Medulla oblongata (tissue), 1 donor: ENCODE data around the gene KCMF1.

ENCODE experiments used
- DNase-seq: peaks from one replicate; pipeline ENCODE4 v3.0.0-alpha.2; 2015; ENCODE audit errors: extremely low spot score

KCMF1 gene

DNA sequence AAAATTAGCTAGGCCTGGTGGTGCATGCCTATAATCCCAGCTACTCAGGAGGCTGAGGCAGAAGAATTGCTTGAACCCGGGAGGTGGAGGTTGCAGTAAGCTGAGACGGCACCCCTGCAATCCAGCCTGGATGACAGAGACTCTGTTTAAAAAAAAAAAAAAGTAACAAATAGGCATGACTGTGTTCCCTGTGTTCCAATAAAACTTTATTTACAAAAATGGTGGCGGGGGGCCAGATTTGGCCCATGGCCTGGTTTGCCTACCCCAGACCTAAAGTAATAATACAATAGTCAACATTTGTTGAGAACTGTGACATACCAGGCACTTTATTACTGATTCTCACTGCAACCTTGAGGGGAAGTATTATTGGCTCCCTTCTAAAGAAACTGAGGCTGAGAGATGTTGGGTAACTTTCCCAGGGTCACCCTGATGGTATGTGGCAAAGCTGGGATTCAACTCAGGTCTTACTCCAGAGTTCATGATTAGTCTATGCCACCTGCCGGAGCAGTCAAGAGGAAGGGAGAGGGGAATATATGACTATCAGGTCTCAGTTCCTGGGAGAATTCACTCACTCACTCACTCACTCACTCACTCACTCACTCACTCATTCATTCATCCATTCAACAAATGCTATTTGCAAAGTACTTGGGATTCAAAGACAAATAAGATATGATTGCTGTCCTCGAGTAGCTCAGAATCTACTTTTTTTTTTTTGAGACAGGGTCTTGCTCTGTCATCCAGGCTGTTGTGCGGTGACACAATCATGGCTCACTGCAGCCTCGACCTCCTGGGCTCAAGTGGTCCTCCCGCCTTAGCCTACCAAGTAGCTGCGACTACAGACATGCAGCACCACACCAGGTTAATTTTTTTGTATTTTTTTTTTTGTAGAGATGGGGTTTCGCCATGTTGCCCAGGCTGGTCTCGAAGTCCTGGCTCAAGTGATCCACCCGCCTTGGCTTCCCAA, 14.3 kb upstream of the KCMF1 start:
- no peak for DNase-seq

DNA sequence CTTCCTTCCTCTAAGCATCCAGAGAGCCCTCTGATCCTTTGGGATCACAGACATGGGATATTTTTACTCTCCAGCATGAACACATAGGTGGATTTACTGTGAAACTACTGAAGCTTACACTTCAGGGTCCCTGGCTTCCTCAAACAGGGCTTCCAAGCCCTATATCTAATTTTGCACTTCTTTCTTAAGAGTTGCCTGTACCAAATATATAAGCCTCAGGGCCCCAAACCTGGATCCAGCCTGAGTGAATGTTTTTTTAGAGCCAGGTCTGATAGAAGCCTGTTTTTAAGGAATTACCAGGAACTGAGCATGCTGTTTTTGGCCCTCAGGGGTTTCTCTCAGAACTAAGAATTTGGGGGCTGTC, 13.2 kb upstream of the KCMF1 start:
- no peak for DNase-seq

- DNase-seq: no peak
Measured at GRCh38 chr2:84958135-84959059, 12.6 kb upstream of the KCMF1 start.

DNA sequence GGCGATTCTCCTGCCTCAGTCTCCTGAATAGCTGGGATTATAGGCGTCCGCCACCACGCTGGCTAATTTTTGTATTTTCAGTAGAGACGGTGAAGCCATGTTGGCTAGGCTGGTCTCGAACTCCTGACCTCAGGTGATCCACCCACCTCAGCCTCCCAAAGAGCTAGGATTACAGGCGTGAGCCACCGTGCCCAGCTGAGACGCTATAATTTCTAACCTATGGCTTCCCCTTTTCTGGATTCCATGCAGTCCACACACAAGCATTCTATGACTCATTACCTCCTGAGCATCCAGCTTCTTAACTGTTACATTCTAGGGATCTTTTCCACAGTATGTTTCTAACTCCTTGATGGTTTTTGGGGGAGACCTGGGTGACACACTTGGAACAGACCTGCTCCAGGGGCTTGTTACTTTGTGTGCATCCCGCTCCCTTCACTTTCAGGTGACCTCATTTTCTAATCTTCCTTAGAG, 11.8 kb upstream of the KCMF1 start:
- DNase-seq: no peak

GRCh38 chr2:84959566-84960506, 11.1 kb upstream of the KCMF1 start:
- DNase-seq: no peak

DNA sequence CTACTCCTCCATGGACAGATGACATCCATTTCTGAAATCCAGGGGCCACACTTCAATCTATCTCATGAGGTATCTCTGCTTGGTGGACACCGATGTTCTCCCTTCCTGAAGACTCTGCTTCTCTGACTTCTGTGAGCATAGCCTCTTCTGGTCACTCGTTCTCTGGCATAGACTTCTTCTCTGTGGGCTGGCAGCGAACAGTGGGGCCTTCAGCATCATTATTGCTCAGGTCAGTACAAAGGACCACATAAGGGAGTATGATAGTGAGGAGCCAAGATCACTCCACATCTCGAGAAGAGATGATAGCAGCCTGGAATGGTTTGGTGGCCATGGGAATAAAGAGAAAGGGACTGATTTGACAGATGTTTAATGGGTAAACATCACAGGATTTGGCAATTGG, 8.0 kb upstream of the KCMF1 start:
- no peak for DNase-seq

DNA sequence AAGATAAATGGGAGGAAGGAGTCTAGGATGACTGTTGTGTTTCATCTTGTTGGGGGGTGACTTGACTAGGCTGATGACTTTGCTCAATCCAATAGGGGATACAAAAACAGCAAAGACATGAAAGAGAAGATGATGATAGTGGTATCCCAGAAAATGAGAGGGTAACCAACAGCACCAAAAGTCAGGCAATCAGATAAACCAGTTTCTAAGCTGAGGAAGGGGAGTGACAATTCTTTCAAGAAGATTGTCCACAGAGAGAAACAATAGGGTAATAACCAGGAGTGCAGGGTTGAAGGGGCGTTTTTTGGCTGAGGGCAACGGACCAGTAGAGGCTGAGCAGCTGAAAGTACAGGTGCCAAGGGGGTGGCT, 7.7 kb upstream of the KCMF1 start:
- no peak for DNase-seq

GRCh38 chr2:84963692-84964405, 7.1 kb upstream of the KCMF1 start:
- no peak for DNase-seq

DNA sequence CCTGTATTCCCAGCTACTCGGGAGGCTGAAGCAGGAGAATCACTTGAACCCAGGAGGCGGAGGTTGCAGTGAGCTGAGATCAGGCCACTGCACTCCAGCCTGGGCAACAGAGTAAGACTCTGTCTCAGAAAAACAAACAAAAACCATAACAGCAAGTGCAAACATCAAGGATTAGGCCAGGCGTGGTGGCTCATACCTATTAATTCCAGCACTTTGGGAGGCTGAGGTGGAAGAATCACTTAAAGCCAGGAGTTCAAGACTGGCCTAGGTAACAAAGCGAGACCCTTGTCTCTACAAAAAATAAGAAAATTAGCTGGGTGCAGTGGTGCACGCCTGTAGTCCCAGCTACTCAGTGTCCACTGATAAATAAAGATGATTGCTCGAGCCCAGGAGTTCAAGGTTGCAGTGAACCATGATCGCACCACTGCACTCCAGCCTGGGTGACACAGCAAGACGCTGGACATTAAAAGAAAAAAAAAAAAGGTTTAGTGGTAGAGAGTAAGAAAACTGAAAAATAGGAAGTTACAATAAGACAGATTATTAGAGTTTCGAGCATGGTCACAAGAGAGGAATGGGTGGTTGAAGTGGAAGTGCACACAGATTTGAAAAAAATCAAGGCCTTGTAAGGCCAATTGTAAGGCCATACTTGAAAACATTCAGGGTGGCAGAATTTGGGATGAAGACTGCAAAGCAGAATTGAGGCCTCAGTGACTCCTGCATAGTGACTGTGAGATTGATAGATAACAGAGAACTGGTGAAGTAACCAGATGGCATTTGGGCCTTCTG, 6.4 kb upstream of the KCMF1 start:
- DNase-seq: no peak

GRCh38 chr2:84965192-84965516, 5.8 kb upstream of the KCMF1 start:
- DNase-seq: no peak

GRCh38 chr2:84965827-84966226, 5.1 kb upstream of the KCMF1 start:
- DNase-seq: no peak

DNA sequence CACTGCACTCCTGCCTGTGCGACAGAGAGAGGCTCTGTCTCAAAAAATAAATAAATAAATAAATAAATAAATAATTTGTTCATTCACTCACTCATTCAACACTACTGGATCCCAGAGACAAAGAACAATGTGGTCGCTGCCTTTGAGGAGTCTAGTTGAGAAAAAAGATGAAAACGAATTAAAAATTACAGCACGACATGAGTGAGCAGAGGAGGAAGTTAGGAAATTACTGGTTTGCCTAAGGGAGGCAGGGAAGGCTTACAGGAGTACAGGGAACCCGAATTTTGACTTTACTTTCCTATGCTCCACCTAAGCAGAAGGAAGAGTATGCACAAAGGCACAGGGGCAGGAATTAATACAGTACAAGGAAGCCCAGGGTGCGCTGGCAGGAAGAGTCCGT, 4.2 kb upstream of the KCMF1 start:
- DNase-seq: no peak

GRCh38 chr2:84969511-84970209, 1.3 kb upstream of the KCMF1 start:
- DNase-seq: peak; percentile 30

GRCh38 chr2:84970210-84970867, 622 bp upstream of the KCMF1 start:
- DNase-seq: peak; percentile 33

DNA sequence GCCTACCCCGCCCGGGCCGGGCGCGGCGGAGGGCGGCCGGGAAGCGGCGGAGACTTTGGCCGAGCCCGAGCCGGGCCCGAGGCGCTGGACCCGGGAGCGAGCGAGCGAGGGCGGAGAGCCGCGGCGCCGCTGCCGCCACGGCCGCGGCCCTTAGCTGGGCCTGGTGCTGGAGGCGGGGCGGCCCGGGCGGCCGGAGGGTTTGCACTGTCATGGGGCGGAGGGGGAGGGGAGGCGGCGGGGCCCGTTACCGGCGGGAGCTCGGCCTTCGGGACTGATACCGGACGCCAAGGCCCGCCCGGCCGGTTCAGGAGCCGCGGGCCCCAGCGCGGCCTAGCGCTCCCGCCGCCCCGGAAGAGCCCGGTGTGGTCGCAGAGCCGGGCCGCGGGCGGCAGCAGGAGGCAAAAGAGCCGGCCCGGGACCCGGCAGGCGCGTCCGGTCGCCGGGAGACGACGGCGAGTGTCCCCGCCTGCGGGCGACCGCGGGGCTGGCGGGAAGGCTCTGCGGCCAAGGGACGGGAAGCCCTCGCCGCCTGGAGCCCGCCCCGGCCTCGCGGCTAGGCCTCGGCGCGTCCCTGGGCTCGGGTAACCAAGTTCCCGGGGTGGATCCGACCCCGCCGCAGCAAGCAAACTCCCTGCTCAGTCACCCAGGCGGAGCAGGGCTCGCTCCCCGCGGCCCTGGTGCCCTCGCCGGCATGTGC, 697 bp downstream of the KCMF1 start:
- DNase-seq: peak; percentile 33

- DNase-seq: peak; percentile 17
Measured at GRCh38 chr2:84972207-84972783, 1.3 kb downstream of the KCMF1 start.

- peak; percentile 10 for DNase-seq
Measured at GRCh38 chr2:84972932-84973331, 2.0 kb downstream of the KCMF1 start.
